Activated naive CD8-positive, alpha-beta T cell treated with anti-CD3 and anti-CD28 coated beads, Interleukin-2, amount 50 U/mL, for 16 hours (primary cell): ENCODE results near the gene NMS.

Experiments
- DNase-seq: peaks from one replicate; pipeline ENCODE4 v3.0.0-alpha.2; 2020; ENCODE audit warnings: low read depth, low spot score

Gene NMS

GRCh38 chr2:100485396-100485795 is 15.1 kb downstream of the NMS start:
- no peak for DNase-seq

GRCh38 chr2:100494712-100495111 is 24.4 kb downstream of the NMS start:
- no peak for DNase-seq

GRCh38 chr2:100502782-100503181 is 32.5 kb downstream of the NMS start:
- DNase-seq, result no peak

GRCh38 chr2:100504542-100504941 is 34.3 kb downstream of the NMS start:
- no peak for DNase-seq

- DNase-seq, result no peak
These were observed 38.8 kb downstream of the NMS start for GRCh38 chr2:100509066-100509465.

GRCh38 chr2:100513650-100514049 is 43.4 kb downstream of the NMS start:
- no peak for DNase-seq

GRCh38 chr2:100517556-100517955 is 47.3 kb downstream of the NMS start:
- no peak for DNase-seq

GRCh38 chr2:100518801-100519200 is 48.5 kb downstream of the NMS start:
- no peak for DNase-seq

GRCh38 chr2:100520224-100520623 is 49.9 kb downstream of the NMS start:
- no peak for DNase-seq

- DNase-seq, result no peak
These were observed 52.1 kb downstream of the NMS start for GRCh38 chr2:100522430-100522829.

- DNase-seq, result no peak
These were observed 54.0 kb downstream of the NMS start for GRCh38 chr2:100524331-100524730.

GRCh38 chr2:100526868-100527267 is 56.6 kb downstream of the NMS start:
- DNase-seq, result no peak

GRCh38 chr2:100527440-100528015 is 57.2 kb downstream of the NMS start:
- no peak for DNase-seq

GRCh38 chr2:100529176-100529575 is 58.9 kb downstream of the NMS start:
- no peak for DNase-seq

GRCh38 chr2:100529900-100530299 is 59.6 kb downstream of the NMS start:
- no peak for DNase-seq
